Natural killer cell (primary cell): Measurements from ENCODE around the gene CARD18. TPM values are rescaled to one million over a fixed set of nuclear protein-coding genes. Genes with fewer than 3 reads are reported as not detected.
"Not testable (repeated sequence)": the region's sequence is repeated elsewhere in the genome, so short reads cannot be mapped to it uniquely, and the experiment has no call there.

Experiments used
- ATAC-seq, 3 donors: fragments of 150-1000 bp in 2 of 3; fragments of 200-7000 bp in 1 of 3; cut with Tn5 transposase; 1 replicate in 1 of 3; 2 replicates in 2 of 3; pipeline ENCODE4 v1.10.0; 2021; ENCODE audit warnings: mild to moderate bottlenecking in 2 of 3, moderate library complexity in 2 of 3
- DNase-seq, 2 donors: peaks; one replicate each; pipeline versions ENCODE4 v3.0.0 to v3.0.0-alpha.2; 2013 to 2021; ENCODE audit warnings: mixed read lengths in 1 of 2
- H3K27ac ChIP-seq: one replicate; pipeline ENCODE4 v1.5.1; 2013; ENCODE audit warnings: mild to moderate bottlenecking, low read length
- H3K27me3 ChIP-seq: one replicate; pipeline ENCODE4 v1.6.1; 2013; ENCODE audit warnings: low read length; ENCODE audit not compliant: control insufficient read depth, insufficient read depth
- H3K36me3 ChIP-seq: one replicate; pipeline ENCODE4 v1.6.1; 2013; ENCODE audit warnings: low read length; ENCODE audit not compliant: control insufficient read depth, insufficient read depth
- H3K4me1 ChIP-seq: one replicate; pipeline ENCODE4 v1.6.1; 2013; ENCODE audit warnings: low read length; ENCODE audit not compliant: control insufficient read depth, insufficient read depth
- H3K4me3 ChIP-seq: one replicate; pipeline ENCODE4 v1.5.1; 2013; ENCODE audit warnings: low read length
- H3K9me3 ChIP-seq: one replicate; pipeline ENCODE4 v1.6.1; 2013; ENCODE audit warnings: low read length; ENCODE audit not compliant: control insufficient read depth, insufficient read depth
- H3K27ac Mint-ChIP-seq, 2 donors: one replicate each; pipeline ENCODE4 v1.8.0; 2022; ENCODE audit warnings: mild to moderate bottlenecking in 2 of 2, mixed read lengths in 2 of 2, moderate library complexity in 1 of 2
- H3K27me3 Mint-ChIP-seq, 2 donors: one replicate each; pipeline ENCODE4 v1.8.0; 2022; ENCODE audit warnings: low read depth in 2 of 2, mixed read lengths in 2 of 2
- H3K36me3 Mint-ChIP-seq: one replicate; pipeline ENCODE4 v1.8.0; 2022; ENCODE audit warnings: mixed read lengths
- H3K4me1 Mint-ChIP-seq, 2 donors: one replicate each; pipeline ENCODE4 v1.8.0; 2022; ENCODE audit warnings: mixed read lengths in 2 of 2
- H3K4me3 Mint-ChIP-seq: one replicate; pipeline ENCODE4 v1.8.0; 2022; ENCODE audit warnings: mild to moderate bottlenecking, moderate library complexity, mixed read lengths
- H3K9me3 Mint-ChIP-seq, 2 donors: one replicate each; pipeline ENCODE4 v1.8.0; 2022; ENCODE audit warnings: mixed read lengths in 2 of 2
- WGBS: methylation state at CpG from one replicate; pipeline ENCODE4 v1.1.7; 2013; ENCODE audit warnings: missing lambda C conversion rate; ENCODE audit not compliant: insufficient coverage; 5-methylcytosine and 5-hydroxymethylcytosine counted together
- intact Hi-C: fragments of 100-400 bp; cut with micrococcal nuclease; formaldehyde crosslinking; loops from one replicate; pipeline ENCODE4 v1.14.2; 2022
- total RNA-seq, 4 donors: library from RNA; stranded (reverse); fragments of 120-200 nt in 1 of 4; gene quantifications; one replicate each; pipeline versions ENCODE4 v1.2.3 to v1.2.4, GENCODE V29; 2013 to 2022
- TF ChIP-seq, protein P1 (sequence below): fragments of 200-600 bp; IDR thresholded peaks from one replicate; pipeline ENCODE4 v1.8.0; 2022; ENCODE audit warnings: antibody characterized with exemption

Gene CARD18
- total RNA-seq, 3 donors from 2014 or later (not counting 1 experiment from before 2014, with no cell fraction given) = not detected

DNA sequence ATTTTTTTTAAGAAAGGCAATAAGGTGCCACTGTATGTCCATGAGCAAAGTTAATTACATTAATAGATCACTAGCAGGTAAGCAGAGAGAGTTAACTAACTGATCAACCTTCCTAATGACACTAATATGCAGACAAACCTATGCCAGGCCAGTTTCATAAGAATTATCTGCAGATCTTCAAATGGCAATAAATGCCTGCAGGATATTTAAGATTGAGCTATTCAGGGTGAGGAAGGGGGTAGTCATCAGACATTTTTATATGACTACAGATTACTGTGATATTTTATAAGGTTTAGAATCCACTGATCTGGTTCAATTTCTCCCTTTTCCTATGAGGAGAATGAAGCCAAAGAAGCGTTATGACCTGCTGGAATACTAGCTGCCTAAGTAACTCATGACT, 30.2 kb downstream of the CARD18 start:
- TF ChIP-seq, protein P1, sequence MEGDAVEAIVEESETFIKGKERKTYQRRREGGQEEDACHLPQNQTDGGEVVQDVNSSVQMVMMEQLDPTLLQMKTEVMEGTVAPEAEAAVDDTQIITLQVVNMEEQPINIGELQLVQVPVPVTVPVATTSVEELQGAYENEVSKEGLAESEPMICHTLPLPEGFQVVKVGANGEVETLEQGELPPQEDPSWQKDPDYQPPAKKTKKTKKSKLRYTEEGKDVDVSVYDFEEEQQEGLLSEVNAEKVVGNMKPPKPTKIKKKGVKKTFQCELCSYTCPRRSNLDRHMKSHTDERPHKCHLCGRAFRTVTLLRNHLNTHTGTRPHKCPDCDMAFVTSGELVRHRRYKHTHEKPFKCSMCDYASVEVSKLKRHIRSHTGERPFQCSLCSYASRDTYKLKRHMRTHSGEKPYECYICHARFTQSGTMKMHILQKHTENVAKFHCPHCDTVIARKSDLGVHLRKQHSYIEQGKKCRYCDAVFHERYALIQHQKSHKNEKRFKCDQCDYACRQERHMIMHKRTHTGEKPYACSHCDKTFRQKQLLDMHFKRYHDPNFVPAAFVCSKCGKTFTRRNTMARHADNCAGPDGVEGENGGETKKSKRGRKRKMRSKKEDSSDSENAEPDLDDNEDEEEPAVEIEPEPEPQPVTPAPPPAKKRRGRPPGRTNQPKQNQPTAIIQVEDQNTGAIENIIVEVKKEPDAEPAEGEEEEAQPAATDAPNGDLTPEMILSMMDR = no peak
- intact Hi-C loops = loop anchor here (2.0 kb wide), 1 partner anchor 33 kb away; no protein-coding TSS in a partner anchor
- no peak for ATAC-seq
- H3K9me3 Mint-ChIP-seq = no peaks in the 10 kb centered on the region
- no peaks in the 10 kb centered on the region for H3K27me3 ChIP-seq
- no peaks in the 10 kb centered on the region for H3K9me3 ChIP-seq
- no peak overlapping the region for H3K4me3 Mint-ChIP-seq
- H3K36me3 ChIP-seq = no peaks in the 10 kb centered on the region
- 100% methylated on average over 1 of the region's 1 CpG for WGBS
- no peaks in the 10 kb centered on the region for H3K4me1 ChIP-seq
- H3K36me3 Mint-ChIP-seq = no peaks in the 10 kb centered on the region
- no peak overlapping the region for H3K27ac Mint-ChIP-seq
- H3K4me3 ChIP-seq = no peak overlapping the region
- no peak for DNase-seq
- H3K4me1 Mint-ChIP-seq = peaks cover 6 to 7% of the 10 kb centered on the region in 2 donors
- H3K27me3 Mint-ChIP-seq = peaks cover 0 to 23% of the 10 kb centered on the region in 2 donors
- H3K27ac ChIP-seq = no peak overlapping the region

DNA sequence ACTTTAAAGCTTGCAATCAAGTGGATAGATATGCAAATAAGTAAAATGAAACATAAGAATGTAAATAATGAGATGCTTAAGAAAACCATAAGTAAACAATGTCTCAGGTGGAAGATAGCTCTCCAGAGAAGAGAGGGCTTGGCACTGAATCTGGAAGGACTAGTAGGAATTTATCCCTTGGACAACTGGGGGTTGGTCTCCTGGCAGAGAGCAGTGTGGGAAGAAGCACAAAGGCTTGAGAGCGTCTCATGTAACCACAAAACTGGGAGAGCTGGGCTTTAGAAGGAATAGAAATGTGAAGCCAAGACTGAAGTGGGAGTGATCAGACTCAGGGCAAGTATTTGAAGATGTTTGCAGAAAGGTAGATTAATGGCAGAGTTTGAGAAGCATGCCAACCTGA, 31.3 kb downstream of the CARD18 start:
- Mint-ChIP-seq H3K4me3 (no peak overlapping the region), H3K27me3 (peaks cover 0 to 21% of the 10 kb centered on the region in 2 donors), H3K9me3 (no peaks in the 10 kb centered on the region), H3K27ac (no peak overlapping the region), H3K36me3 (no peaks in the 10 kb centered on the region), H3K4me1 (peaks cover 6 to 7% of the 10 kb centered on the region in 2 donors)
- Histone ChIP-seq H3K36me3 (no peaks in the 10 kb centered on the region), H3K27ac (no peak overlapping the region), H3K4me3 (no peak overlapping the region), H3K4me1 (no peaks in the 10 kb centered on the region), H3K9me3 (no peaks in the 10 kb centered on the region), H3K27me3 (no peaks in the 10 kb centered on the region)
- TF ChIP-seq, protein P1 = no peak
- intact Hi-C loops = loop anchor here (2.0 kb wide), 1 partner anchor 31 kb away; no protein-coding TSS in a partner anchor
- no peak for DNase-seq
- no peak for ATAC-seq
- 86% methylated on average over 1 of the region's 1 CpG for whole genome bisulfite sequencing

DNA sequence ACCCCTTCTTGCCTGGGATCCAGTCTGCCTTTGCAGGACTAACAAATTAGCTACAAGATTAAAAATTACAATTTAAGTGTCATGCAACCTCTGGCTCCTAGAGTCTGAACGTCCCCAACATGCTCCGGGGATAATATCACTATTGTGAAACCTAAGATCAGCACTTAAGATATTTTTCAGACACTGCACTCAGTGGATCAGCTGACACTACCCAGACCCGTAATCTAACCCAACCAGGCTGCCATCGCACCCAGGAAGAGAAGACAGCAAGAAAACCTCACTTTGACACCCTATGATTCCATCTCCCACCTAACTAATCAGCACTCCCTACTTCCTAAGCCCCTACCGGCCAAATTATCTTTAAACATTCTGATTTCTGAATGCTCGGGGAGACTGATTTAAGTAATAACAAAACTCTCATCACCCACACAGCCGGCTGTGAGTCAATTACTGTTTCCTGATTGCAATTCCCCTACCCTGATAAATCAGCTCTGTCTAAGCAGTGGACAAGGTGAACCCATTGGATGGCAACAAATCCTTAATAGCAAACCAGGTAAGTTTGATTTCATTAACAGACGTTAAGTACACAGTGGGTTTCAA, 32.2 kb downstream of the CARD18 start:
- H3K4me3 Mint-ChIP-seq, DNase-seq, H3K9me3 ChIP-seq, intact Hi-C loops, H3K9me3 Mint-ChIP-seq, H3K4me3 ChIP-seq, H3K36me3 ChIP-seq, H3K27ac ChIP-seq, H3K4me1 ChIP-seq, H3K27me3 ChIP-seq, H3K4me1 Mint-ChIP-seq, ATAC-seq, H3K36me3 Mint-ChIP-seq, H3K27ac Mint-ChIP-seq: not testable (repeated sequence)
- 75% methylated on average over 8 of the region's 8 CpGs for WGBS
- H3K27me3 Mint-ChIP-seq = peaks cover 0 to 15% of the 10 kb centered on the region in 2 donors

DNA sequence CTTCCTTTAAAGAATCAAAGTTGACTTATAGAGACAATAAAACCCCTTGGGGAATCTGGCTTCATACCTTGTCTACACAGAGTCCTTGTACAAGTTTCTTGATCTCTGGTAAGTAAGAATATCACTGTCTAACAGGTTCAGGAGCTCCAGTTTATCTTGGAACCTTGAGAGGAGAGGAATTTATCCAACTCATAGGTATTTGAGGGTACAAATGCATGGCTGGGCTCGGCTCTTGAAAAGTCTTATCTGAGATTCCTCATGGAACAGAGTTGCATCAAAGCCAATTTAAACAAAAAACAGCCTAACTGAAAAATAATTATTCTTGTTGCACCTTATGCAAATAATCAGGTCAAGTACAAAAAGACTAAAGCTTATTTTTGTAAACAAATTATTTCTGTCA, 33.4 kb downstream of the CARD18 start:
- TF ChIP-seq, protein P1 = no peak
- Histone ChIP-seq H3K9me3 (no peaks in the 10 kb centered on the region), H3K27ac (no peak overlapping the region), H3K4me3 (no peak overlapping the region), H3K27me3 (no peaks in the 10 kb centered on the region), H3K4me1 (no peaks in the 10 kb centered on the region), H3K36me3 (no peaks in the 10 kb centered on the region)
- no peak for DNase-seq
- no peak overlapping the region for H3K27ac Mint-ChIP-seq
- H3K4me3 Mint-ChIP-seq = no peak overlapping the region
- H3K27me3 Mint-ChIP-seq = peaks cover 0 to 15% of the 10 kb centered on the region in 2 donors
- H3K36me3 Mint-ChIP-seq = no peaks in the 10 kb centered on the region
- ATAC-seq = no peak
- 89% methylated on average over 1 of the region's 1 CpG for WGBS
- intact Hi-C loops = no loop called here
- no peaks in the 10 kb centered on the region for H3K9me3 Mint-ChIP-seq
- peaks cover 9 to 10% of the 10 kb centered on the region in 2 donors for H3K4me1 Mint-ChIP-seq
